ENCODE measurements around the gene B9D2. TPM values are rescaled to one million over a fixed set of nuclear protein-coding genes. Genes with fewer than 3 reads are reported as not detected.
"Not testable (repeated sequence)": the region's sequence is repeated elsewhere in the genome, so short reads cannot be mapped to it uniquely, and the experiment has no call there.

The B9D2 gene
- total RNA-seq, 6 experiments from 2014 or later = 4.9 to 6.8 (median 6.3) TPM

DNA sequence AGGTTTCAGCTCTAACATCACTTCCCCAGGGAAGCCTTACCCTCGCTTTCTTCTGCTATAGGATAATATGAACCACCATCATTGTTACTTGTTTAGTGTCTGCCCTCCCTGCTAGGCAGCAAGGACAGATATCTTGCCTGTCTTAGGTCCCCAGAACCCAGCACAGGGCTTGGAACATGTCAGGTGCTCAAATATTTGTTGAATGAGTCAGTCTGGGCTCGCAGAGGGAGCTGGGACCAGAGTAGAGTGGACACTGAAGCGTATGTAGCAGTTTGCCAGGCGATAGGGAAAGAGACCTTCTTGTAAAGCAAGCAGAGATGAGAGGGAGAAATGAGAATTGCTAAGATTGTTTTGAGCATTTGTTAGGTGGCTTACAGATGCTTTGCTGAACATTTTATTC lies 45.3 kb upstream of the B9D2 start:
- H3K27me3 Mint-ChIP-seq (ENCODE audit: insufficient read depth) = peaks cover 2% of the 10 kb centered on the region
- no peak overlapping the region for H3K4me3 Mint-ChIP-seq
- TF ChIP-seq, protein P1, sequence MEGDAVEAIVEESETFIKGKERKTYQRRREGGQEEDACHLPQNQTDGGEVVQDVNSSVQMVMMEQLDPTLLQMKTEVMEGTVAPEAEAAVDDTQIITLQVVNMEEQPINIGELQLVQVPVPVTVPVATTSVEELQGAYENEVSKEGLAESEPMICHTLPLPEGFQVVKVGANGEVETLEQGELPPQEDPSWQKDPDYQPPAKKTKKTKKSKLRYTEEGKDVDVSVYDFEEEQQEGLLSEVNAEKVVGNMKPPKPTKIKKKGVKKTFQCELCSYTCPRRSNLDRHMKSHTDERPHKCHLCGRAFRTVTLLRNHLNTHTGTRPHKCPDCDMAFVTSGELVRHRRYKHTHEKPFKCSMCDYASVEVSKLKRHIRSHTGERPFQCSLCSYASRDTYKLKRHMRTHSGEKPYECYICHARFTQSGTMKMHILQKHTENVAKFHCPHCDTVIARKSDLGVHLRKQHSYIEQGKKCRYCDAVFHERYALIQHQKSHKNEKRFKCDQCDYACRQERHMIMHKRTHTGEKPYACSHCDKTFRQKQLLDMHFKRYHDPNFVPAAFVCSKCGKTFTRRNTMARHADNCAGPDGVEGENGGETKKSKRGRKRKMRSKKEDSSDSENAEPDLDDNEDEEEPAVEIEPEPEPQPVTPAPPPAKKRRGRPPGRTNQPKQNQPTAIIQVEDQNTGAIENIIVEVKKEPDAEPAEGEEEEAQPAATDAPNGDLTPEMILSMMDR (IDR thresholded peaks at IDR 0.05) = no peak
- DNase-seq = no peak
- H3K36me3 Mint-ChIP-seq (ENCODE audit: low read depth) = peaks cover 9% of the 10 kb centered on the region; the same call in 1 of the 2 replicates
- H3K27ac Mint-ChIP-seq = no peak overlapping the region
- no peaks in the 10 kb centered on the region for H3K9me3 Mint-ChIP-seq
- H3K4me1 Mint-ChIP-seq (ENCODE audit: low read depth) = peaks cover 8% of the 10 kb centered on the region

- not testable (repeated sequence) for H3K36me3 Mint-ChIP-seq (ENCODE audit: low read depth); H3K4me3 Mint-ChIP-seq; DNase-seq; H3K27me3 Mint-ChIP-seq (ENCODE audit: insufficient read depth); H3K27ac Mint-ChIP-seq; H3K4me1 Mint-ChIP-seq (ENCODE audit: low read depth); H3K9me3 Mint-ChIP-seq
Observed at GRCh38 chr19:41408846-41409245, 44.9 kb upstream of the B9D2 start.

- TF ChIP-seq, protein P1 (IDR thresholded peaks at IDR 0.05) = no peak
- Mint-ChIP-seq H3K27me3 (ENCODE audit: insufficient read depth) (peaks cover 2% of the 10 kb centered on the region), H3K36me3 (ENCODE audit: low read depth) (no peaks in the 10 kb centered on the region), H3K4me3 (no peak overlapping the region), H3K4me1 (ENCODE audit: low read depth) (peaks cover 8% of the 10 kb centered on the region), H3K27ac (no peak overlapping the region), H3K9me3 (no peaks in the 10 kb centered on the region)
- DNase-seq = no peak
Observed at GRCh38 chr19:41408256-41408655, 44.3 kb upstream of the B9D2 start.

DNA sequence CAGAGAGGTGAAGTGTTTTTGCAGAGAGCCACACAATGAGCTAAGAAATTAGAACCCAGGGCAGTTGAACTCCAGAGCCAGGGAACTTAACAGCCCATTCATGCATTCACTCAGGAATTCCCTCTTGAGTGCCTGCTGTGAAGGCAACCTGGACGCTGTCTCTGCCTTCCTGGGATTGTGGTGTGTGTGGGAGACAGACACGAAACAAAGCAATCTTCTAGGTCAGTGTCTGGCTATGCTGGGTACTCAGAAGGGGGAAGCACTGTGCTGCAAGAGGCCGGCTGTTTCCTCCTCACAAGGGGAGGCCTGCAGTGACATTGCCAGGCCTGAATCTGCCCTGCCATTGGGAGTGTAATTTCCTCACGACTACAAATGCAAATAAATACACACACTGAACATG lies 43.3 kb upstream of the B9D2 start:
- no peak for DNase-seq
- no peak overlapping the region for H3K4me3 Mint-ChIP-seq
- no peaks in the 10 kb centered on the region for H3K9me3 Mint-ChIP-seq
- TF ChIP-seq, protein P1 (IDR thresholded peaks at IDR 0.05) = no peak
- no peaks in the 10 kb centered on the region; the same call in 1 of the 2 replicates for H3K27me3 Mint-ChIP-seq (ENCODE audit: insufficient read depth)
- H3K4me1 Mint-ChIP-seq (ENCODE audit: low read depth) = peaks cover 8% of the 10 kb centered on the region
- no peaks in the 10 kb centered on the region for H3K36me3 Mint-ChIP-seq (ENCODE audit: low read depth)
- H3K27ac Mint-ChIP-seq = no peak overlapping the region

DNA sequence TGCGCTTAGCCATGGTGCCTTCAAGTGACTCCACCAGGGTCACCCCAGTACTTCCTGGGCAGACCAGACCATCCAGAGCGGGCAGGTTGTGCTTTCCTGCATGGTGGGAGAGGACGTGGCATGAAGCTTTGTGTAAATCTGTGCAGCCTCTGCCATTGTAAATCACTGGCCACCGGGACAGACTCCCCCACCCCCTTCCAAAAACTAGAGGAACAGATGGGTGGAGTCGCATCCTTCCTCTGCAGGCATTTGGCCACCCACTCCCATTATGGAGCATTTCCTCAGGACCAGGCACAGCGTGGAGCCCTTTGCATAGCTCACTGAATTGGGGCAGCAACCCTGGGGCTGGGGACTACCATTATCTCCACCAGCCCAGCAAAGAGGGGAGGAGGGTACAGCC lies 41.8 kb upstream of the B9D2 start:
- Mint-ChIP-seq H3K4me1 (ENCODE audit: low read depth) (peaks cover 16% of the 10 kb centered on the region), H3K4me3 (no peak overlapping the region), H3K9me3 (no peaks in the 10 kb centered on the region), H3K27ac (no peak overlapping the region), H3K27me3 (ENCODE audit: insufficient read depth) (no peaks in the 10 kb centered on the region; the same call in 1 of the 2 replicates), H3K36me3 (ENCODE audit: low read depth) (no peaks in the 10 kb centered on the region)
- TF ChIP-seq, protein P1 (IDR thresholded peaks at IDR 0.05) = no peak
- DNase-seq = no peak

GRCh38 chr19:41403181-41403970 lies 39.4 kb upstream of the B9D2 start:
- no peaks in the 10 kb centered on the region for H3K9me3 Mint-ChIP-seq
- H3K27ac Mint-ChIP-seq = no peak overlapping the region
- no peaks in the 10 kb centered on the region; the same call in 1 of the 2 replicates for H3K27me3 Mint-ChIP-seq (ENCODE audit: insufficient read depth)
- DNase-seq = no peak
- H3K4me1 Mint-ChIP-seq (ENCODE audit: low read depth) = peaks cover 22% of the 10 kb centered on the region
- H3K4me3 Mint-ChIP-seq = no peak overlapping the region
- TF ChIP-seq, protein P1 (IDR thresholded peaks at IDR 0.05) = no peak
- no peaks in the 10 kb centered on the region for H3K36me3 Mint-ChIP-seq (ENCODE audit: low read depth)

Data from HFFc6 (cell line).